ENCODE measurements around the gene FCHO1. TPM values are rescaled to one million over a fixed set of nuclear protein-coding genes. Genes with fewer than 3 reads are reported as not detected.

FCHO1 gene, protein sequence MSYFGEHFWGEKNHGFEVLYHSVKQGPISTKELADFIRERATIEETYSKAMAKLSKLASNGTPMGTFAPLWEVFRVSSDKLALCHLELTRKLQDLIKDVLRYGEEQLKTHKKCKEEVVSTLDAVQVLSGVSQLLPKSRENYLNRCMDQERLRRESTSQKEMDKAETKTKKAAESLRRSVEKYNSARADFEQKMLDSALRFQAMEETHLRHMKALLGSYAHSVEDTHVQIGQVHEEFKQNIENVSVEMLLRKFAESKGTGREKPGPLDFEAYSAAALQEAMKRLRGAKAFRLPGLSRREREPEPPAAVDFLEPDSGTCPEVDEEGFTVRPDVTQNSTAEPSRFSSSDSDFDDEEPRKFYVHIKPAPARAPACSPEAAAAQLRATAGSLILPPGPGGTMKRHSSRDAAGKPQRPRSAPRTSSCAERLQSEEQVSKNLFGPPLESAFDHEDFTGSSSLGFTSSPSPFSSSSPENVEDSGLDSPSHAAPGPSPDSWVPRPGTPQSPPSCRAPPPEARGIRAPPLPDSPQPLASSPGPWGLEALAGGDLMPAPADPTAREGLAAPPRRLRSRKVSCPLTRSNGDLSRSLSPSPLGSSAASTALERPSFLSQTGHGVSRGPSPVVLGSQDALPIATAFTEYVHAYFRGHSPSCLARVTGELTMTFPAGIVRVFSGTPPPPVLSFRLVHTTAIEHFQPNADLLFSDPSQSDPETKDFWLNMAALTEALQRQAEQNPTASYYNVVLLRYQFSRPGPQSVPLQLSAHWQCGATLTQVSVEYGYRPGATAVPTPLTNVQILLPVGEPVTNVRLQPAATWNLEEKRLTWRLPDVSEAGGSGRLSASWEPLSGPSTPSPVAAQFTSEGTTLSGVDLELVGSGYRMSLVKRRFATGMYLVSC
- polyA plus RNA-seq (2013, experiment 1 of 2; ENCODE audit: insufficient read length) = 2.3 TPM
- 1.7 TPM for polyA plus RNA-seq (2013, experiment 2 of 2; ENCODE audit: insufficient read length)

DNA sequence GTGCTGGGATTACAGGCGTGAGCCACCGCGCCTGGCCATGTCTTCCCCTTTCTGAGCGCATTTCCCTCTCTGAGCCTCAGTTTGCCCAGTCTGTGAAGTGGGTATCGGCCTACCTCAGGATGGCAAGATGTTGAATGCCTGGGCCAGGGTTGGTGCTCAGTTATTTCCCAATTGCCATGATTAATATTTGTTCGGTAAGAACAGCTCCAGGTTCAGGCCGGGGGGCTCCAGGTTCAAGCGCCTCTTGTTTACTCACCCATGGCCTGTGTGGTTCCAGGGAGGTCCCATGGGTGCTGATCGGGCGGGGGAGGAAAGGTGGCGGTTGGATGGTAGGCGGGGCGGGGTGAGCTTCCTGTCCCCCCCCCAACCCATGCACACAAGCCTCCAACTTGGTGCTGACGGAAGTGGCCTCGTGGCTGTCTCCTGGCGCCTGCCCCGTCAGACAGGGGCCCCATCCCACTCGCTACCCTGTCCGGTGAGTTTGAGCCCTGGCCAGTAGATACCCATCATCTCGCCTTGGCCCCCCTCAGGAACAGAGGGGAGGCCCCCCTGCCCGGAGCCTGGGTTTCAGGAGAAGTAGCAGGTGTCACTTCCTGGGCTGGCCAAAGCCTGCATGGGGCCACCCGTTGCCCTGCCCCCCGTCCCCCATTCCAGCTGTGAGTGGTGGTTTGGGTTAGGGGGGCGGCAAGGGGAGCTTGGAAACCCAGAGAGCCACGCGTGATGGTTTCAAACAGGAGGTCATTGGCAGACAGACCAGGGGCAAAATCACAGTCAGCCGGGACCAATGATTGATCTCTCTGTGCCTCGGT is at the start of gene FCHO1:
Gene FCHO1 (plus strand): TSS at position 375 of the 809 bp plus-strand sequence. CDS start 3,688 bp downstream, outside the sequence.
- DNase-seq = no peak

DNA sequence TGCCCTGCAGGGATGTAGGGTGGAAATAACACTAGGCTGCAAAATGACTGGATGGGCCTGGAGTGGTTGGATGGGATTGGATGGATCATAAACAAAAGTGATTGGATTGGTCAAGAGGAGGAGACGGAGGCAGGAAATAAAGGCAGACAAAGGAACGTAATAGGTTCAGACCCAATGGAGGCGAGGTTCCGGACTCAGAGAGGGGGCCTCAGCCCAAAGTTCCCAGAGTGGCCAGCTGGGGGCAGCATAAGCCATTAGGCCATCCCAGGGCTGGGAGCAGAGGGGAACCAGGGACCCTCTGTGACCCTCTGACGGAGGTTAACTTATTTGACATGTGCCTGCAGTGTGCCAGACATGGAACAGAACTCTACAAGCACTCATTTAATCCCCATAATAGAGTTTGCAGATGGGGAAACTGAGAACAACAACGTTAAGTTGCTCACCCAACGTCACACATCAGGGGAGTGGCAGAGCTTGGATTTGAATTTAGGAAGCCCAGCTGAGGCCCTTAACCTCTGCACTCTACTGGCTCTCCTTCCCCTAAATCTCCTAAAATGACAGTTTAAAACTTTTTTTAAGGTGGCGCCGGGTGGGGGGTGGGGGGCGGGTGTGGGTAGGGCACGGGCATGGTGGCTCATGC is 47.3 kb upstream of the FCHO1 start:
- DNase-seq = no peak

DNA sequence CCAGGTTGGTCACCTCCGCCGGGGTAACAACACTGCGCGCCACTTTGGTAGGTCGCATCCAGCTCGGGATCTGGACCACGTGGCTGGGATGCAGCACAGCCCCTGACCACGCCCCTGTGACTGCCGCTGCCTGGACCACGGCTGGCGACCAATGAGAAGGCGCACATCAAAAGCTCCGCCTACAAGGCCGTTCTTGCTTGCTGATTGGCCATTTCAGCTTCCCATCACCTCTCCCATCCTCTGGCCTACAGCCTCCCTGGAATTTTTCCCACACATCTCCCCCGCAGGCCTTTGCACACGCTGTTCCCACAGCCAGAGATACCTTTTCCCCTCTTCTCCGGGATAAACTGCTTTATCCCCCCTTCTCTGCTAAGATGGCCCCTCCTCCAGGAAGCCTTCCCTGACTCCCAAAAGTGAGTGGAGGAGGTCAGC is 44.5 kb upstream of the FCHO1 start:
- peak; percentile 41 for DNase-seq

DNA sequence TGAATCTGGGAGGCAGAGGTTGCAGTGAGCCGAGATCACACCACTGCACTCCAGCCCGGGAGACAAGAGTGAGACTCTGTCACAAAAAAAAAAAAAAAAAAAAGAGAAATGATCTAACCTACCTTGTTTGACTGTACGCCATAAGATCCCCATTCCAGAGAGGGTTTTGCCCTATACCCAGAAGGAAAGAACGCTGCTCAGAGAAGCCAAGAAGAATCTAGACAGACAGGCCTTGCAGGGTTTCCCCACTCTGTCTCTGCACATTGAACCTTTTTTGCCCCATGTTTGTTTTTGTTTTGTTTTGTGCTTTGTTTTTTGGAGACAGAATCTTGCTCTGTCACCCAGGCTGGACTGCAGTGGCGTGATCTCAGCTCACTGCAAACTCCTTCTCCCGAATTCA is 39.4 kb upstream of the FCHO1 start:
- no peak for DNase-seq

DNA sequence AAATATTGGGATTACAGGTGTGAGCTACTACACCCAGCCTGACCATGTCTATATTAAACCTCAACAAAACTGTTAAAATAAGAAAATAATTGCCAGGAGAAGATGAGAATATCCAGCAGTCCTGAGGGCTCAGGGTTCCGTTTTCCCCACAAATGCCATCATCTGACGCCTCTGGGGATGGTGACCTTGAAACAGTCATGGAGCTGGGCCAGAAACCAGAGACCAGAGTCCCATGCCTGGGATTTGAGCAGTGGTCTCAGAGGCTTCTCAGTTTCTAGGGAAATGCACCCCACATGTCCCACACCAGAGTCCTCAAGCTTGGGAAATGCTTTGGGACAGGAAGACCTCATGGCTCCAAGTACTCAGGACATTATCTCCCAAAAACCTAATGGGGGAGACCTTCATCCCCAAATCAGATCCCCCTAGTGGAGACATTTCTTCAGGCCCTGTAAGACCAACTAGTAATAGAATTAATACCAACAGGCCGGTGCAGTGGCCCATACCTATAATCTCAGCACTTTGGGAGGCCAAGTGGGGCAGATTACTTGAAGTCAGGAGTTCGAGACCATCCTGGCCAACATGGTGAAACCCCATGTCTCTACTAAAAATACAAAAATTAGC is 34.9 kb upstream of the FCHO1 start:
- no peak for DNase-seq

DNA sequence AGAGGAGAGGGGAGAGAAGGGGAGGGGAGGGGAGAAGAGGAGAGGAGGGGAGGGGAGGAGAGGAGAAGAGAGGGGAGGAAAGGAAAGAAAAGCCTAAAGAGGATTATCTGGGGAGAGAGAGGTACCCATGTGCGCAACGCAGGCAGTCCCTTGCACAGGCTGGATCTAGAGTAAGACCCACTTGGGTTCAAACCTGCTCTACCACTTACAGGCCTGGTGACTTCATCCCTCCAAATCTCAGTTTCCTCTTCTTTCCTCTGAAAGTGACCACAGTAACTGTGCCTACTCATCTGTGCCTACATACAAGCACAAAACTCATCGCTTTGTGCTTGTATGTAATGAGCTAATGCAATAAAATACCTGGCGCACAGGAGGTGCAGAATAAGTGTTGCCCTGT is 32.7 kb upstream of the FCHO1 start:
- DNase-seq = no peak

DNA sequence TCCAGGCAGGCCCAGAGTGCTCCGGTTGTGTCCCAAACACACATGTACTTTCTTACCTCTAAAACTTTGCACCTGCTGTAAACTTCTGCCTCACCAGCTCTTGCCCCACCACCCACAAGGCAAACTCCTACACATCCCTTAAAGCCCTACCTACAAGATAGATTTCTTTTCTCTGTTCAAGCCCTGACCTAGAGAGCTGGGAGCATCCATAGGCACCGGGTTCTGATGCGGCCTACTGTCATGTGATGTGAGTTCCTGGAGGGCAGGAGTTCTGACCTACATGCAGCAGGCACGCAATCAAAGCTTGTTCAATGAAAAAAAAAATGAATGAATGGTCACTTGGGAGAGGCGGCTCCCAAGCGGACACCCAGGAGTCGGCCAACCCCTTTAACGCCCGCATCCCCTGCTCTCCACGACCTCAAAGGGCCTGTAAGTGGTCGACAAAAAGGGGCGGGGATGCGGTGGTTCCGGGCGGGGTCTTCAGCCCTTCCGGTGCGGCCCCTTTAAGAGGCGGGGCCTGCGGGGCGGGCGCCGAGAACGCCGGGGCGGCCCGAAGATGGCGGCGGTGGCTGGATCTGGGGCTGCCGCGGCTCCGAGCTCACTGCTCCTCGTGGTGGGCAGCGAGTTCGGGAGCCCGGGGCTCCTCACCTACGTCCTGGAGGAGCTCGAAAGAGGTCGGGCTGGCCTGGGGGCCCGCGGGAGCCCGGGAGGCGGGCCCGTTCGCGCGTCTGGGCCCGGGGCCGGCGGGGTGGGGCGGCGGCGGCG is 32.1 kb upstream of the FCHO1 start, which contains the start of gene MAP1S:
Gene MAP1S (plus strand): TSS at position 534 of the 765 bp plus-strand sequence. CDS start 23 bp downstream, at position 557.
- DNase-seq = peak; percentile 59

DNA sequence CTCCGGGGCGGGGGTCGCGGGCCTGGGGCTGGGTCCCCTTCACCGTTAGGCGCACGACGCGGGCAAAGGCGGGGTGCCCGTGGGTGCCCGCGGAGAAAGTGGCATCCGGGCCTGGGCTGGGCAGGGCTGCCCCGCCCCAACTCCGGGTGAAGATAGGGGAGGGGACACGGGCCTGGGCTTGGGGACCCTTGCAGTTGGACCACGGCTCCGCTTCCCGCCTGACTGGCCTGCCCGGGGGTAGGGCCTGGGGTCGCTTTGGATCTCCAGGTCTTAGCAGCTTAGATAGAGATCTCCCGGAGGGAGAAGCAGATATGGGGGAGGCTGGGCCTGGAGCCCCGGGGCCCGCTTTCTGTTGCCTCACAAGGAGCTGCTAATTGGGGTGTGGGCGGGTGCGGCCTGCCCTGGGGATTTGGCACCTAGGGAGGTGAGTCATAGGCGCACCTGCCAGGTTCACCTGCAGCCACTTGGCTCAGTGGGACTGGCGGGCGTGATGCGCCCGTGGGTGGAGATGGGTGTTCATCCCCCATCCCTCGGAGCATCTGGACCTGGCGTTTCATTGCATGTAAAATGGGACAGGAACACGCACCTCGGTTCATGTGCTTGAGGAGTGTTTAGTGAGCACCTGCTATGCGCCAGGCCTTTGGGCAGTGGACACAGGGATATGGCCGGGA is 31.4 kb upstream of the FCHO1 start:
- DNase-seq = no peak

DNA sequence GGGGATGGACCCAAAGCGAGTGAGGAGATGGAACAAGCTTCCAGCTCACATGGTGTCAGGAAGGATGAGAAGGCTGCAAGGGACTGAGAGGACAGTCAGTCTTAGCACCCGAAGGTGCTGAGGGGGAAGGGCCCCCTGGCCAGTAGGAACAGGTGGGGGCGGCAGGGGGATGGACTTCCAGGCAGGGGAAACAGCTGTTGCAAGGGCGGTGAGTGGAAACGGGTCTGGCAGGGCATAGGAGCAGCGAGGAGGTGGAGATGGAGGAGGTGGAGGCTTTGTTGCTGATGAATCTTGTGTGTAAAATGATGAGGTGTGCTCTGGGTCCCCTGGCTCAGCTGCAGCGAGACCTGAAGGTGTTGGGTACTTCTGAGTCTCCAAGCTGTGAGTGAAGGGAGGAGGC is 30.8 kb upstream of the FCHO1 start:
- no peak for DNase-seq

DNA sequence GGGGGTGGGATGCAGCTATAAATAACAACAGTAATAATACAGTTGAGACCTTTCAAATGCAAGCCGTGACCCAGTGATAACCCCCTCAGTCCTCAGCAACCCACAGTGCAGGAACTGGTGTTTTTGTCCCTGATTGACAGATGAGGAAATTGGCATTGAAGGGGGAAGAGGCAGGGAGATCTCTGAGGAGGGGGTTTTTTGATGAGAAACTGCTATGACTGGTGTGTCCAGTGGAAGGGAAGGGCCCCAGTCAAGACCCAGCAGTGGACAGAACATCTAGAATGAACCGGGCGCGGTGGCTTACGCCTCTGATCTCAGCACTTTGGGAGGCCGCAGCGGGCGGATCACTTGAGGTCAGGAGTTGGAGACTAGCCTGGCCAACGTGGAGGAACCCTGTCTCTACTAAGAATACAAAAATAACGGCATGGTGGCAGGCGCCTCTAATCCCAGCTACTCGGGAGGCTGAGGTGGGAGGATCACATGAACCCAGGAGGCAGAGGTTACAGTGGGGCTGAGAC is 30.1 kb upstream of the FCHO1 start:
- DNase-seq = no peak

DNA sequence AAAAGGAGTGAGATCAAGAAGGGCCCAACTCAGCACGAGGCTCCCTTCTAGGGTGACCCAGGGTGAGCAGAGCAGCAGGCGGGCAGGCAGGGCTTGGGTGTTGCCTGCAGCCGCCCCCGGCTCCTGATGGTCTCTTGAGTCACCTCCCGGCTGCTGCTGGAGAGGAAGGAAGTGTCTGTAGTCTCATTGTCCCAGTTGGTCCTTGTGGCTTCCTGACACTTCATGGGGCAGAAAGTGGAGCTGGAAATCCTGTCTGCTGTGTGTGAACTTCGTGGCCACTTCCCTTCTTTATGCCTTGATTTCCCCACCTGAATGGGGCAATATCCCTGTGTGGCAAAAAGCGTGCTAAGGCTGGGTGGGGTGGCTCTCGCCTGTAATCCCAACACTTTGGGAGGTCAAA is 29.5 kb upstream of the FCHO1 start:
- DNase-seq = no peak

DNA sequence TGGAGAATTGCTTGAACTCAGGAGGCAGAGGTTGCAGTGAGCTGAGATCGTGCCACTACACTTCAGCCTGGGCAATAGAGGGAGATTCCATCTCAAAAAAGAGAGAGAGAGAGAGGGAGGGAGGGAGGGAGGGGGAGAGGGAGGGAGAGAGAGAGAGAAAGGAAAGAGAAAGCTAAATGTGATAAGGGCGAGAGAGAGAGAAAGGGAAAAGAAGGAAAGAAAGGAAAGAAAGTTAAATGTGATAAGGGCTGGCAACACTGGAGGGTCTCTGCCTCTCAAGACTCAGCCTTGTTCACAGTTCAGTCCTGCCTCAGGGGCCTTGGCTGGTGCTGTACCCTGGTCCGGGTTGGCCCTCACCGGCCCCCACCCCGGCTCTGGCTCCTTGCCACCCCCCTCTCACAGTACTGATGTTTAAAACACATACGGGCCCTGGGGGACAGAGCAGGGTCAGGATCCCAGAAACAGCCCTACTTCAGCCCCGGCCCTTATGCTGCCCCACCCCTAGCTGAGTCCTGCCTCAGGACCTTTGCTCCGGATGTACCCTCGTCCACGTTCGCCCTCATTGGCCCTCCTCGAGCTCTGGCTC is 28.5 kb upstream of the FCHO1 start:
- DNase-seq = no peak

DNA sequence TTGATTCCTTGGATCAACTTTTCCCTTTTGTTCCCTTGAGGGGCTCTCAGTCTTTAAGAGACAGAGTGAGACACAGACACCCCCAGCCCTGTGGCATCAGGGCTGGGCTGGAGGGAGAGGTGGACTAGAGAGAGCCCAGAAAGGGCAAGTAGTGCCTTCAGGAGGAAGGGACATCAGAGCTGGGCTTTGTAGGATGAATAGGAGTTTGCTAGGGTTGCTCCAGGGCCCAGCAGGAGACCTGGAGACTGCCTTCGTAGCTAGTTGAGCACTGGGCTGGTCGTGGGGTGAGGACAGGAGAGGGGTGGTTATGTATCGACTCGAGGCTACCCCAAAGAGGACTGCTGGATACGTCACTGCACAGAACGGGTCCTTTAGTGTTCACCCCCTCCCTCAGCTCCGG is 26.6 kb upstream of the FCHO1 start:
- no peak for DNase-seq

DNA sequence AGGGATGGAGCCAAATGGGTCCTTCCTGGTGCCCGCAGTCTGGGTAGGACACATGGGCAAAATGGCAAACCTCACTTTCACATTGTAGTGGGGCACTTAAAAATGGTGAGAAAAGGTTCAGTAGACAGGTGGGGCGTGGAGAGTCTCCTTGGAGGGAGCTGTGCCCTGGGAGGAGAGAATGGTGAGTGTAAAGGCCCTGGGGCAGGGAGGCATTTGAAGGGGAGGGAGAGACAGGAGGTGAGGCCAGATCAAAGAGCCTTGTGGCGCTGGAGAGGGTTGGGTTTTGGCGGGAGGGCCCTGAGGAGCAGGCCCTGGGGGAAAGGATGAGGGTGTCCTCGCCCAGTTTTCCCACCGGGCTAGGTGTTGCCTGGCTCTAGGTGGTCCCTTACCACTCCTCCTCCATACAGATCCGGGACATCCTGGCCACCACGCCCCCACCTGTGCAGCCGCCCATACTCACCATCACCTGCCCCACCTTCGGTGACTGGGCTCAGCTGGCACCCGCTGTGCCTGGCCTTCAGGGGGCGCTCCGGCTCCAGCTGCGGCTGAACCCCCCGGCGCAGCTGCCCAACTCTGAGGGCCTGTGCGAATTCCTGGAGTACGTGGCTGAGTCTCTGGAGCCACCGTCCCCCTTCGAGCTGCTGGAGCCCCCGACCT is 25.7 kb upstream of the FCHO1 start:
- DNase-seq = no peak

DNA sequence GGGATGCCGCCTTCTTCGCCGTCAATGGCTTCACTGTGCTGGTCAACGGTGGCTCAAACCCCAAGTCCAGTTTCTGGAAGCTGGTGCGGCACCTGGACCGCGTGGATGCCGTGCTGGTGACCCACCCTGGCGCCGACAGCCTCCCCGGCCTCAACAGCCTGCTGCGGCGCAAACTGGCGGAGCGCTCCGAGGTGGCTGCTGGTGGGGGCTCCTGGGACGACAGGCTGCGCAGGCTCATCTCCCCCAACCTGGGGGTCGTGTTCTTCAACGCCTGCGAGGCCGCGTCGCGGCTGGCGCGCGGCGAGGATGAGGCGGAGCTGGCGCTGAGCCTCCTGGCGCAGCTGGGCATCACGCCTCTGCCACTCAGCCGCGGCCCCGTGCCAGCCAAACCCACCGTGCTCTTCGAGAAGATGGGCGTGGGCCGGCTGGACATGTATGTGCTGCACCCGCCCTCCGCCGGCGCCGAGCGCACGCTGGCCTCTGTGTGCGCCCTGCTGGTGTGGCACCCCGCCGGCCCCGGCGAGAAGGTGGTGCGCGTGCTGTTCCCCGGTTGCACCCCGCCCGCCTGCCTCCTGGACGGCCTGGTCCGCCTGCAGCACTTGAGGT is 25.0 kb upstream of the FCHO1 start:
- no peak for DNase-seq

DNA sequence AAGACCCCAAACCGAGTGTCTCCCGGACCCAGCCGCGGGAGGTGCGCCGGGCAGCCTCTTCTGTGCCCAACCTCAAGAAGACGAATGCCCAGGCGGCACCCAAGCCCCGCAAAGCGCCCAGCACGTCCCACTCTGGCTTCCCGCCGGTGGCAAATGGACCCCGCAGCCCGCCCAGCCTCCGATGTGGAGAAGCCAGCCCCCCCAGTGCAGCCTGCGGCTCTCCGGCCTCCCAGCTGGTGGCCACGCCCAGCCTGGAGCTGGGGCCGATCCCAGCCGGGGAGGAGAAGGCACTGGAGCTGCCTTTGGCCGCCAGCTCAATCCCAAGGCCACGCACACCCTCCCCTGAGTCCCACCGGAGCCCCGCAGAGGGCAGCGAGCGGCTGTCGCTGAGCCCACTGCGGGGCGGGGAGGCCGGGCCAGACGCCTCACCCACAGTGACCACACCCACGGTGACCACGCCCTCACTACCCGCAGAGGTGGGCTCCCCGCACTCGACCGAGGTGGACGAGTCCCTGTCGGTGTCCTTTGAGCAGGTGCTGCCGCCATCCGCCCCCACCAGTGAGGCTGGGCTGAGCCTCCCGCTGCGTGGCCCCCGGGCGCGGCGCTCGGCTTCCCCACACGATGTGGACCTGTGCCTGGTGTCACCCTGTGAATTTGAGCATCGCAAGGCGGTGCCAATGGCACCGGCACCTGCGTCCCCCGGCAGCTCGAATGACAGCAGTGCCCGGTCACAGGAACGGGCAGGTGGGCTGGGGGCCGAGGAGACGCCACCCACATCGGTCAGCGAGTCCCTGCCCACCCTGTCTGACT is 24.1 kb upstream of the FCHO1 start:
- no peak for DNase-seq

DNA sequence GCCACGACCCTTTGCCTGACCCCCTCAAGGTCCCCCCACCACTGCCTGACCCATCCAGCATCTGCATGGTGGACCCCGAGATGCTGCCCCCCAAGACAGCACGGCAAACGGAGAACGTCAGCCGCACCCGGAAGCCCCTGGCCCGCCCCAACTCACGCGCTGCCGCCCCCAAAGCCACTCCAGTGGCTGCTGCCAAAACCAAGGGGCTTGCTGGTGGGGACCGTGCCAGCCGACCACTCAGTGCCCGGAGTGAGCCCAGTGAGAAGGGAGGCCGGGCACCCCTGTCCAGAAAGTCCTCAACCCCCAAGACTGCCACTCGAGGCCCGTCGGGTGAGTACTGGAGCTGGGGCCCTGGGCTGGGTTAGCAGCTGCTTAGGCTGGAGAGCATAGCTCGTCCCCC is 23.4 kb upstream of the FCHO1 start:
- DNase-seq = no peak

DNA sequence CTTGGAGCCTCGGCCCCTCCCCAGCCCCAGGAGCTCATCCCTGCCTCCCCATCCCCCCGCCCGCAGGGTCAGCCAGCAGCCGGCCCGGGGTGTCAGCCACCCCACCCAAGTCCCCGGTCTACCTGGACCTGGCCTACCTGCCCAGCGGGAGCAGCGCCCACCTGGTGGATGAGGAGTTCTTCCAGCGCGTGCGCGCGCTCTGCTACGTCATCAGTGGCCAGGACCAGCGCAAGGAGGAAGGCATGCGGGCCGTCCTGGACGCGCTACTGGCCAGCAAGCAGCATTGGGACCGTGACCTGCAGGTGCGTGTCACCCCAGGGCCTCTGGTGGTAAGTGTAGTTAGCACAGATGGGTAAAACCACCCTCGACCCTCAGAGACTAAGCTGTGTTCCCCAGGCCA is 18.1 kb upstream of the FCHO1 start:
- DNase-seq = no peak

All from fibroblast of skin of abdomen (primary cell).